GM21737 (cell line): ENCODE results near the gene VWA3A.
"Not testable (repeated sequence)": the region's sequence is repeated elsewhere in the genome, so short reads cannot be mapped to it uniquely, and the experiment has no call there.

Experiments
- ATAC-seq: cut with Tn5 transposase; IDR thresholded peaks from one replicate; pipeline ENCODE4 v1.9.1; 2021; ENCODE audit warnings: mild to moderate bottlenecking, moderate library complexity; ENCODE audit not compliant: unreplicated experiment

Gene VWA3A

GRCh38 chr16:22092143-22092933 lies at the start of gene VWA3A:
VWA3A (plus strand) TSS chr16:22092541; CDS start chr16:22092638, 97 bp downstream.
- ATAC-seq: no peak

GRCh38 chr16:22043882-22044281 lies 48.5 kb upstream of the VWA3A start:
- ATAC-seq: not testable (repeated sequence)

GRCh38 chr16:22045888-22046287 lies 46.5 kb upstream of the VWA3A start:
- not testable (repeated sequence) for ATAC-seq

GRCh38 chr16:22050963-22051362 lies 41.4 kb upstream of the VWA3A start:
- ATAC-seq: no peak

GRCh38 chr16:22052980-22053379 lies 39.4 kb upstream of the VWA3A start:
- ATAC-seq: no peak

- no peak for ATAC-seq
Measured at GRCh38 chr16:22053921-22054341, 38.4 kb upstream of the VWA3A start.

- no peak for ATAC-seq
Measured at GRCh38 chr16:22054847-22055590, 37.3 kb upstream of the VWA3A start.

- ATAC-seq: no peak
Measured at GRCh38 chr16:22055881-22056280, 36.5 kb upstream of the VWA3A start.

- ATAC-seq: no peak
Measured at GRCh38 chr16:22063888-22064467, 28.4 kb upstream of the VWA3A start.

- no peak for ATAC-seq
Measured at GRCh38 chr16:22065252-22065651, 27.1 kb upstream of the VWA3A start.

- no peak for ATAC-seq
Measured at GRCh38 chr16:22070361-22071330, 21.7 kb upstream of the VWA3A start.

GRCh38 chr16:22071331-22071910 lies 20.9 kb upstream of the VWA3A start:
- no peak for ATAC-seq

- no peak for ATAC-seq
Measured at GRCh38 chr16:22073350-22073749, 19.0 kb upstream of the VWA3A start.

GRCh38 chr16:22075043-22075757 lies 17.1 kb upstream of the VWA3A start:
- ATAC-seq: no peak

- no peak for ATAC-seq
Measured at GRCh38 chr16:22075776-22076175, 16.6 kb upstream of the VWA3A start.

- no peak for ATAC-seq
Measured at GRCh38 chr16:22077700-22078313, 14.5 kb upstream of the VWA3A start.

- ATAC-seq: no peak
Measured at GRCh38 chr16:22078656-22079055, 13.7 kb upstream of the VWA3A start.

- no peak for ATAC-seq
Measured at GRCh38 chr16:22081050-22081449, 11.3 kb upstream of the VWA3A start.

GRCh38 chr16:22086440-22086839 lies 5.9 kb upstream of the VWA3A start:
- no peak for ATAC-seq
